Keratinocyte (primary cell): ENCODE data around the gene DMXL1. TPM values are rescaled to one million over a fixed set of nuclear protein-coding genes. Genes with fewer than 3 reads are reported as not detected.

Source experiments
- DNase-seq: peaks from one replicate; pipeline ENCODE4 v3.0.0-alpha.2; 2011; ENCODE audit warnings: low read depth, missing footprints, low spot score
- FAIRE-seq: peaks from 2 replicates; lab custom pipeline; 2011; peaks lifted over from hg19 to GRCh38; lab: Jason Lieb, UNC
- H2AFZ ChIP-seq: 2 replicates; pipeline ENCODE4 v1.6.0; 2012; ENCODE audit warnings: low read length, control low read depth, inconsistent platforms; ENCODE audit not compliant: control insufficient read depth
- H3K27ac ChIP-seq: 2 replicates; pipeline ENCODE4 v1.5.1; 2011; ENCODE audit warnings: low read length; ENCODE audit not compliant: control insufficient read depth, insufficient read depth
- H3K27me3 ChIP-seq: 3 replicates; pipeline ENCODE4 v1.6.0; 2011; ENCODE audit warnings: low read length; ENCODE audit not compliant: control insufficient read depth, insufficient read depth; ENCODE audit errors: extremely low read depth
- H3K36me3 ChIP-seq, 2 experiments: 2 replicates in 1 of 2; 3 replicates in 1 of 2; pipeline ENCODE4 v1.5.1; 2011; ENCODE audit warnings: low read length in 2 of 2, mild to moderate bottlenecking in 1 of 2; ENCODE audit not compliant: control insufficient read depth in 2 of 2, insufficient read depth in 2 of 2; ENCODE audit errors: extremely low read depth in 1 of 2
- H3K4me1 ChIP-seq: 3 replicates; pipeline ENCODE4 v1.5.1; 2011; ENCODE audit warnings: low read length; ENCODE audit not compliant: control insufficient read depth, insufficient read depth; ENCODE audit errors: extremely low read depth
- H3K4me2 ChIP-seq: 3 replicates; pipeline ENCODE4 v1.6.0; 2011; ENCODE audit warnings: low read depth, low read length; ENCODE audit not compliant: control insufficient read depth, insufficient read depth; ENCODE audit errors: extremely low read depth
- H3K4me3 ChIP-seq, 3 experiments: fragments of 200-600 bp in 1 of 3; sonication (generic) in 1 of 3; 2 replicates in 2 of 3; 3 replicates in 1 of 3; pipeline ENCODE4 v1.5.1; 2011 to 2016; ENCODE audit warnings: low read length in 3 of 3, mild to moderate bottlenecking in 3 of 3, control low read depth in 2 of 3, inconsistent platforms in 1 of 3, low read depth in 1 of 3, mixed read lengths in 1 of 3, mixed run types in 1 of 3, moderate library complexity in 1 of 3; ENCODE audit not compliant: control insufficient read depth in 2 of 3, insufficient read depth in 2 of 3; ENCODE audit errors: extremely low read depth in 1 of 3
- H3K79me2 ChIP-seq: 2 replicates; pipeline ENCODE4 v1.6.0; 2012; ENCODE audit warnings: low read length; ENCODE audit not compliant: control insufficient read depth, insufficient read depth
- H3K9ac ChIP-seq: 3 replicates; pipeline ENCODE4 v1.6.0; 2011; ENCODE audit warnings: low read length; ENCODE audit not compliant: control insufficient read depth, insufficient read depth; ENCODE audit errors: extremely low read depth
- H3K9me1 ChIP-seq: 3 replicates; pipeline ENCODE4 v1.6.0; 2011; ENCODE audit warnings: low read length; ENCODE audit not compliant: control insufficient read depth, insufficient read depth; ENCODE audit errors: extremely low read depth
- H3K9me3 ChIP-seq: 2 replicates; pipeline ENCODE4 v1.5.1; 2012; ENCODE audit warnings: low read depth, low read length; ENCODE audit not compliant: control insufficient read depth
- H4K20me1 ChIP-seq: 3 replicates; pipeline ENCODE4 v1.6.0; 2011; ENCODE audit warnings: low read length; ENCODE audit not compliant: control insufficient read depth, insufficient read depth; ENCODE audit errors: extremely low read depth
- CTCF ChIP-seq, 3 experiments: IDR thresholded peaks in 1 of 3; conservative IDR thresholded peaks in 1 of 3; optimal IDR thresholded peaks in 1 of 3; 2 replicates in 2 of 3; 3 replicates in 1 of 3; pipeline versions ENCODE3 to v1.5.1; 2011; ENCODE audit warnings: low read length in 3 of 3, mild to moderate bottlenecking in 3 of 3, moderate library complexity in 2 of 3, control low read depth in 1 of 3, inconsistent platforms in 1 of 3; ENCODE audit not compliant: insufficient read depth in 2 of 3; ENCODE audit errors: extremely low read depth in 1 of 3
- EZH2 ChIP-seq: IDR thresholded peaks from one replicate; pipeline ENCODE4 v1.6.1; 2012; ENCODE audit warnings: inconsistent platforms, mild to moderate bottlenecking, low read length, moderate library complexity
- dilution Hi-C: fragments of 300-500 bp; cut with MboI; formaldehyde crosslinking; loops from one replicate; pipeline ENCODE4 v1.7.0; 2020; ENCODE audit warnings: low sequenced_read_pairs; ENCODE audit not compliant: extremely low pct_ligation_motif_present
- polyA plus RNA-seq, 5 experiments: library from polyadenylated mRNA; depleted of rRNA in 3 of 5; stranded (reverse) in 3 of 5; stranded (forward) in 1 of 5; unstranded in 1 of 5; fragments of >200 nt; gene quantifications; 1 replicate in 1 of 5; 2 replicates in 3 of 5; 3 replicates in 1 of 5; pipeline versions ENCODE4 v1.2.1 to v1.2.3, GENCODE V29; 2011 to 2012; ENCODE audit warnings: missing spikeins in 2 of 5, low read depth in 1 of 5, low replicate concordance in 1 of 5

The DMXL1 gene
- polyA plus RNA-seq, 1 donor (not counting 4 experiments of a cell fraction or from before 2014, with no cell fraction given): 13.1 TPM

GRCh38 chr5:119243888-119244287, 173.0 kb downstream of the DMXL1 start:
- no peak for DNase-seq
- Histone ChIP-seq H2AFZ (no peak overlapping the region), H3K9me3 (no peaks in the 10 kb centered on the region), H3K27ac (no peak overlapping the region), H3K4me2 (no peak overlapping the region), H3K79me2 (no peaks in the 10 kb centered on the region), H3K27me3 (no peaks in the 10 kb centered on the region), H3K9me1 (no peaks in the 10 kb centered on the region), H3K36me3 (peaks cover 0 to 4% of the 10 kb centered on the region in 2 experiments), H3K4me3 (no peak overlapping the region), H4K20me1 (no peaks in the 10 kb centered on the region), H3K9ac (no peak overlapping the region), H3K4me1 (peaks cover 3% of the 10 kb centered on the region)
- dilution Hi-C loops: no loop called here
- FAIRE-seq: no peak
- no peak for TF ChIP-seq EZH2

- Histone ChIP-seq H3K27me3 (no peaks in the 10 kb centered on the region), H3K27ac (no peak overlapping the region), H3K9ac (no peak overlapping the region), H2AFZ (no peak overlapping the region), H3K9me3 (no peaks in the 10 kb centered on the region), H3K36me3 (no peaks in the 10 kb centered on the region), H3K79me2 (no peaks in the 10 kb centered on the region), H3K9me1 (no peaks in the 10 kb centered on the region), H3K4me3 (no peak overlapping the region), H3K4me2 (no peak overlapping the region), H3K4me1 (no peaks in the 10 kb centered on the region), H4K20me1 (no peaks in the 10 kb centered on the region)
- no peak for DNase-seq
- no peak for FAIRE-seq
- dilution Hi-C loops: no loop called here
- TF ChIP-seq EZH2 (no peak), CTCF (optimal IDR thresholded peaks at IDR 0.05 in 1 of 3, IDR thresholded peaks at IDR 0.05 in 1 of 3, conservative IDR thresholded peaks at IDR 0.05 in 1 of 3; ENCODE audit: extremely low read depth in 1 of 3, insufficient read depth in 2 of 3, low read length in 3 of 3) (no peak)
Observed at GRCh38 chr5:119250946-119251901, 180.3 kb downstream of the DMXL1 start.
